Smooth muscle cell (in vitro differentiated cells): ENCODE data around the gene MPLKIP. TPM values are rescaled to one million over a fixed set of nuclear protein-coding genes. Genes with fewer than 3 reads are reported as not detected.
"Not testable (repeated sequence)": the region's sequence is repeated elsewhere in the genome, so short reads cannot be mapped to it uniquely, and the experiment has no call there.

Source experiments
- DNase-seq: peaks from one replicate; lab custom pipeline; 2025; ENCODE audit not compliant: unreplicated experiment; lab: John Stamatoyannopoulos, UW
- H2AFZ ChIP-seq: fragments of 200-600 bp; sonication (generic); 2 replicates; pipeline ENCODE4 v1.6.0; 2016; ENCODE audit warnings: antibody characterized with exemption, low read depth, mild to moderate bottlenecking
- H3F3A ChIP-seq: fragments of 200-600 bp; sonication (generic); 2 replicates; pipeline ENCODE4 v1.6.0; 2017; ENCODE audit warnings: antibody characterized with exemption, low read depth
- H3K27ac ChIP-seq: fragments of 200-600 bp; sonication (generic); 2 replicates; pipeline ENCODE4 v1.5.1; 2016; ENCODE audit warnings: low read depth, mild to moderate bottlenecking
- H3K27me3 ChIP-seq: fragments of 200-600 bp; sonication (generic); 2 replicates; pipeline ENCODE4 v1.6.1; 2016; ENCODE audit warnings: low read depth, mild to moderate bottlenecking
- H3K36me3 ChIP-seq: fragments of 200-600 bp; sonication (generic); 2 replicates; pipeline ENCODE4 v1.5.1; 2016; ENCODE audit warnings: low read depth
- H3K4me1 ChIP-seq: fragments of 200-600 bp; sonication (generic); 2 replicates; pipeline ENCODE4 v1.5.1; 2016; ENCODE audit warnings: low read depth
- H3K4me2 ChIP-seq: fragments of 200-600 bp; sonication (generic); 2 replicates; pipeline ENCODE4 v1.6.0; 2016; ENCODE audit warnings: mild to moderate bottlenecking
- H3K4me3 ChIP-seq: fragments of 200-600 bp; sonication (generic); 2 replicates; pipeline ENCODE4 v1.5.1; 2016; ENCODE audit warnings: mild to moderate bottlenecking
- H3K79me2 ChIP-seq: fragments of 200-600 bp; sonication (generic); 2 replicates; pipeline ENCODE4 v1.6.0; 2016; ENCODE audit warnings: low read depth, mild to moderate bottlenecking
- H3K9ac ChIP-seq: fragments of 200-600 bp; sonication (generic); 2 replicates; pipeline ENCODE4 v1.6.0; 2016; ENCODE audit warnings: low read depth
- H3K9me3 ChIP-seq: fragments of 200-600 bp; sonication (generic); replicated peaks from 2 replicates; pipeline ENCODE4 v1.5.1; 2016; ENCODE audit warnings: low read depth
- H4K20me1 ChIP-seq: fragments of 200-600 bp; sonication (generic); 2 replicates; pipeline ENCODE4 v1.6.0; 2016; ENCODE audit warnings: low read depth
- CTCF ChIP-seq: fragments of 200-600 bp; sonication (generic); IDR thresholded peaks from 2 replicates; pipeline ENCODE4 v1.5.1; 2017; ENCODE audit warnings: borderline replicate concordance, mild to moderate bottlenecking, antibody characterized with exemption; ENCODE audit not compliant: insufficient read depth, poor library complexity, severe bottlenecking
- WGBS: methylation state at CpG from one replicate; pipeline ENCODE4 v1.1.7; 2016; ENCODE audit warnings: low lambda C conversion rate; 5-methylcytosine and 5-hydroxymethylcytosine counted together
- polyA plus RNA-seq: library from polyadenylated mRNA; unstranded; fragments of >200 nt; fragmentation: Nextera tagmentation; extraction: Ambion mirVana; gene quantifications from 2 replicates; pipeline ENCODE4 v1.2.1, GENCODE V29; 2016
- total RNA-seq: library from RNA; depleted of rRNA; stranded (reverse); fragments of >200 nt; gene quantifications from 2 replicates; pipeline ENCODE4 v1.2.3, GENCODE V29; 2014

MPLKIP gene
- total and polyA plus RNA-seq, 2 experiments from 2014 or later, result 38.0 to 40.3 TPM

- no peak overlapping the region for H3K4me2 ChIP-seq
- peaks cover 17% of the 10 kb centered on the region for H3K79me2 ChIP-seq
- no peaks in the 10 kb centered on the region for H3F3A ChIP-seq
- H4K20me1 ChIP-seq, result peaks cover 31% of the 10 kb centered on the region
- H3K9me3 ChIP-seq, result no peaks in the 10 kb centered on the region
- H3K4me3 ChIP-seq, result no peak overlapping the region
- H3K9ac ChIP-seq, result no peak overlapping the region
- no peak for TF ChIP-seq CTCF
- DNase-seq, result no peak
- 100% methylated on average over 2 of the region's 2 CpGs for WGBS
- H2AFZ ChIP-seq, result no peak overlapping the region
- no peaks in the 10 kb centered on the region for H3K27me3 ChIP-seq
- no peaks in the 10 kb centered on the region for H3K36me3 ChIP-seq
- no peaks in the 10 kb centered on the region for H3K4me1 ChIP-seq
- no peak overlapping the region for H3K27ac ChIP-seq
Observed at GRCh38 chr7:40122940-40123254, 11.5 kb downstream of the MPLKIP start.

GRCh38 chr7:40122100-40122939, 12.1 kb downstream of the MPLKIP start:
- H2AFZ ChIP-seq, H3K4me3 ChIP-seq, H3K9ac ChIP-seq, H3F3A ChIP-seq, H3K4me1 ChIP-seq, H3K9me3 ChIP-seq, H3K27me3 ChIP-seq, H3K4me2 ChIP-seq, H3K27ac ChIP-seq, H3K36me3 ChIP-seq, DNase-seq: not testable (repeated sequence)
- H3K79me2 ChIP-seq, result peaks cover 12% of the 10 kb centered on the region
- peaks cover 26% of the 10 kb centered on the region for H4K20me1 ChIP-seq
- WGBS, result 94% methylated on average over 14 of the region's 14 CpGs

- Histone ChIP-seq H3K4me1 (no peaks in the 10 kb centered on the region), H4K20me1 (peaks cover 10% of the 10 kb centered on the region), H3K36me3 (no peaks in the 10 kb centered on the region), H3K27ac (no peak overlapping the region), H3K27me3 (no peaks in the 10 kb centered on the region), H3K4me3 (no peak overlapping the region), H3K9me3 (no peaks in the 10 kb centered on the region), H3K79me2 (peaks cover 8% of the 10 kb centered on the region), H3F3A (no peaks in the 10 kb centered on the region), H2AFZ (no peak overlapping the region), H3K4me2 (no peak overlapping the region), H3K9ac (no peak overlapping the region)
- DNase-seq, result no peak
- no peak for TF ChIP-seq CTCF
- WGBS, result 88% methylated on average over 5 of the region's 5 CpGs
Observed at GRCh38 chr7:40120020-40120419, 14.4 kb downstream of the MPLKIP start.

- not testable (repeated sequence) for H3F3A ChIP-seq, H3K27ac ChIP-seq, H3K4me3 ChIP-seq, H3K4me2 ChIP-seq, H2AFZ ChIP-seq, H4K20me1 ChIP-seq, H3K4me1 ChIP-seq, H3K79me2 ChIP-seq, H3K27me3 ChIP-seq, DNase-seq, H3K36me3 ChIP-seq, H3K9ac ChIP-seq, H3K9me3 ChIP-seq
- whole genome bisulfite sequencing, result 99% methylated on average over 7 of the region's 7 CpGs
Observed at GRCh38 chr7:40118201-40118600, 16.2 kb downstream of the MPLKIP start.

- not testable (repeated sequence) for H3K79me2 ChIP-seq, DNase-seq, H4K20me1 ChIP-seq, H3K9me3 ChIP-seq, H3K36me3 ChIP-seq, H3K4me3 ChIP-seq, H3K27ac ChIP-seq, H3F3A ChIP-seq, H3K4me1 ChIP-seq, H3K27me3 ChIP-seq, H3K9ac ChIP-seq, H2AFZ ChIP-seq, H3K4me2 ChIP-seq
- 86% methylated on average over 9 of the region's 9 CpGs for WGBS
Observed at GRCh38 chr7:40117199-40117598, 17.2 kb downstream of the MPLKIP start.
